GM23338 (cell line): ENCODE data around the gene ATP9A.

Experiments used
- CREB1 ChIP-seq: fragments of 250-450 bp; sonication (Bioruptor Pico); IDR thresholded peaks from 2 replicates; pipeline ENCODE4 v1.5.0; 2020; ENCODE audit warnings: low read depth, mild to moderate bottlenecking, moderate library complexity
- EZH2phosphoT487 ChIP-seq: fragments of 200-600 bp; sonication (generic); IDR thresholded peaks from one replicate; pipeline ENCODE4 v1.8.1; 2018; ENCODE audit warnings: antibody characterized with exemption; ENCODE audit not compliant: unreplicated experiment
- POLR2AphosphoS5 ChIP-seq: IDR thresholded peaks from 2 replicates; pipeline ENCODE4 v1.6.1; 2016; ENCODE audit warnings: antibody characterized with exemption, low read depth
- STAT1 ChIP-seq: IDR thresholded peaks from one replicate; pipeline ENCODE4 v1.6.1; 2016; ENCODE audit warnings: antibody characterized with exemption; ENCODE audit not compliant: unreplicated experiment
- ZNF331 ChIP-seq: fragments of 250-450 bp; sonication (Bioruptor Pico); IDR thresholded peaks from 2 replicates; pipeline ENCODE4 v1.5.0; 2020; ENCODE audit warnings: low read depth, mild to moderate bottlenecking, moderate library complexity
- TF ChIP-seq, protein P1 (sequence below), 2 experiments: fragments of 200-600 bp in 1 of 2; sonication (generic) in 1 of 2; conservative IDR thresholded peaks; 2 replicates each; pipeline versions ENCODE4 v1.5.1 to v1.6.1; 2016 to 2017; ENCODE audit warnings: antibody characterized with exemption in 2 of 2, low read depth in 2 of 2, mild to moderate bottlenecking in 2 of 2, moderate library complexity in 1 of 2

DNA sequence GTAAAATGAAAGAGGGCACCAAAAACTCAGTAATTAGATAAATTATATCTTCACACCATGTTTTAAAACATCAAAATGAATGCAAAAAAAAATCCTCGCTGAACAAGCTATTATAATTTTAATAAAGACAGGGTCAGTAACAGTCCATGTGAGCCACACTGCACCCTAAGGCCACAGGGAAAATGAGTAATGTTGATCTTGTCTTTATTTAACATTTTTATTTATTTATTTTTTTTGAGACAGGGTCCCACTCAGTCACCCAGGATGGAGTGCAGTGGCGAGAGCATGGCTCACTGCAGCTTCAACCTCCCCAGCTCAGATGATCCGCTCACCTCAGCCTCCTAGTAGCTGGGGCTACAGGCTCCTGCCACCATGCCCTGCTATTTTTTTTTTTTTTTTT is 217.0 kb downstream of the ATP9A start:
- TF ChIP-seq EZH2phosphoT487, result no peak
- TF ChIP-seq, protein P1, sequence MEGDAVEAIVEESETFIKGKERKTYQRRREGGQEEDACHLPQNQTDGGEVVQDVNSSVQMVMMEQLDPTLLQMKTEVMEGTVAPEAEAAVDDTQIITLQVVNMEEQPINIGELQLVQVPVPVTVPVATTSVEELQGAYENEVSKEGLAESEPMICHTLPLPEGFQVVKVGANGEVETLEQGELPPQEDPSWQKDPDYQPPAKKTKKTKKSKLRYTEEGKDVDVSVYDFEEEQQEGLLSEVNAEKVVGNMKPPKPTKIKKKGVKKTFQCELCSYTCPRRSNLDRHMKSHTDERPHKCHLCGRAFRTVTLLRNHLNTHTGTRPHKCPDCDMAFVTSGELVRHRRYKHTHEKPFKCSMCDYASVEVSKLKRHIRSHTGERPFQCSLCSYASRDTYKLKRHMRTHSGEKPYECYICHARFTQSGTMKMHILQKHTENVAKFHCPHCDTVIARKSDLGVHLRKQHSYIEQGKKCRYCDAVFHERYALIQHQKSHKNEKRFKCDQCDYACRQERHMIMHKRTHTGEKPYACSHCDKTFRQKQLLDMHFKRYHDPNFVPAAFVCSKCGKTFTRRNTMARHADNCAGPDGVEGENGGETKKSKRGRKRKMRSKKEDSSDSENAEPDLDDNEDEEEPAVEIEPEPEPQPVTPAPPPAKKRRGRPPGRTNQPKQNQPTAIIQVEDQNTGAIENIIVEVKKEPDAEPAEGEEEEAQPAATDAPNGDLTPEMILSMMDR (conservative IDR thresholded peaks at IDR 0.05; ENCODE audit: low read depth in 2 of 2), result no peak
- TF ChIP-seq STAT1, result no peak
- no peak for TF ChIP-seq CREB1
- TF ChIP-seq POLR2AphosphoS5, result no peak
- TF ChIP-seq ZNF331, result no peak
